Neuronal stem cell (in vitro differentiated cells): ENCODE measurements around the gene BRAT1.
A peak's percentile ranks its signal among the peaks of the same experiment; 100 is the strongest.

Experiments
- DNase-seq: peaks from one replicate; pipeline ENCODE4 v3.0.0-alpha.2; 2013; ENCODE audit warnings: low spot score
- H2AFZ ChIP-seq: one replicate; pipeline ENCODE4 v1.6.1; 2013; ENCODE audit warnings: mild to moderate bottlenecking, low read length, inconsistent platforms
- H2AK5ac ChIP-seq: 2 replicates; pipeline ENCODE4 v1.6.1; 2013; ENCODE audit warnings: low read depth, mild to moderate bottlenecking, inconsistent platforms, low read length, moderate library complexity, mixed read lengths
- H2BK120ac ChIP-seq: 2 replicates; pipeline ENCODE4 v1.6.1; 2013; ENCODE audit warnings: low read depth, mild to moderate bottlenecking, inconsistent platforms, low read length, moderate library complexity, mixed read lengths
- H2BK12ac ChIP-seq: one replicate; pipeline ENCODE4 v1.6.1; 2013; ENCODE audit warnings: low read length, inconsistent platforms
- H2BK15ac ChIP-seq: 2 replicates; pipeline ENCODE4 v1.6.1; 2013; ENCODE audit warnings: mild to moderate bottlenecking, low read length, inconsistent platforms, mixed read lengths
- H2BK5ac ChIP-seq: one replicate; pipeline ENCODE4 v1.6.1; 2013; ENCODE audit warnings: inconsistent platforms, mild to moderate bottlenecking, low read length, moderate library complexity
- H3K14ac ChIP-seq: one replicate; pipeline ENCODE4 v1.6.1; 2013; ENCODE audit warnings: low read length, inconsistent platforms
- H3K18ac ChIP-seq: 2 replicates; pipeline ENCODE4 v1.6.1; 2013; ENCODE audit warnings: low read length, inconsistent platforms
- H3K23ac ChIP-seq: 2 replicates; pipeline ENCODE4 v1.6.1; 2013; ENCODE audit warnings: low read depth, mild to moderate bottlenecking, mixed read lengths, low read length, inconsistent platforms; ENCODE audit not compliant: poor library complexity
- H3K27ac ChIP-seq: replicated peaks from 3 replicates; pipeline ENCODE4 v1.5.1; 2013; ENCODE audit warnings: low read length, inconsistent platforms
- H3K27me3 ChIP-seq, 3 experiments: 2 replicates each; pipeline ENCODE4 v1.6.1; 2013; ENCODE audit warnings: low read length in 3 of 3, mild to moderate bottlenecking in 2 of 3, inconsistent platforms in 1 of 3, low read depth in 1 of 3, mixed read lengths in 1 of 3, moderate library complexity in 1 of 3; ENCODE audit not compliant: control insufficient read depth in 3 of 3, insufficient read depth in 3 of 3
- H3K36me3 ChIP-seq, 2 donors: replicated peaks in 1 of 2; 2 replicates each; pipeline ENCODE4 v1.6.1; 2013; ENCODE audit warnings: low read length in 2 of 2; ENCODE audit not compliant: control insufficient read depth in 2 of 2, insufficient read depth in 2 of 2
- H3K4ac ChIP-seq: 2 replicates; pipeline ENCODE4 v1.6.1; 2013; ENCODE audit warnings: inconsistent platforms, mild to moderate bottlenecking, low read length, moderate library complexity
- H3K4me1 ChIP-seq, 2 donors: 1 replicate in 1 of 2; 2 replicates in 1 of 2; pipeline ENCODE4 v1.6.1; 2013; ENCODE audit warnings: low read length in 2 of 2, low read depth in 1 of 2; ENCODE audit not compliant: control insufficient read depth in 2 of 2, insufficient read depth in 1 of 2
- H3K4me2 ChIP-seq: one replicate; pipeline ENCODE4 v1.6.1; 2013; ENCODE audit warnings: mild to moderate bottlenecking, low read length, inconsistent platforms; ENCODE audit not compliant: insufficient read depth, poor library complexity, severe bottlenecking
- H3K4me3 ChIP-seq, 2 donors: 2 replicates each; pipeline ENCODE4 v1.5.1; 2013; ENCODE audit warnings: low read length in 2 of 2, mild to moderate bottlenecking in 2 of 2, inconsistent platforms in 1 of 2, moderate library complexity in 1 of 2
- H3K79me1 ChIP-seq: one replicate; pipeline ENCODE4 v1.6.1; 2013; ENCODE audit warnings: low read depth, mild to moderate bottlenecking, inconsistent platforms, low read length, moderate library complexity
- H3K9ac ChIP-seq: one replicate; pipeline ENCODE4 v1.6.1; 2013; ENCODE audit warnings: mild to moderate bottlenecking, low read depth, low read length, inconsistent platforms; ENCODE audit not compliant: poor library complexity
- H3K9me3 ChIP-seq, 2 donors: replicated peaks in 1 of 2; 2 replicates each; pipeline versions ENCODE3 to v1.6.1; 2013; ENCODE audit warnings: low read length in 2 of 2, mild to moderate bottlenecking in 2 of 2, inconsistent platforms in 1 of 2, low read depth in 1 of 2, mixed read lengths in 1 of 2, moderate library complexity in 1 of 2; ENCODE audit not compliant: control insufficient read depth in 2 of 2, insufficient read depth in 1 of 2
- H4K8ac ChIP-seq: one replicate; pipeline ENCODE4 v1.6.1; 2013; ENCODE audit warnings: low read depth, mild to moderate bottlenecking, inconsistent platforms, low read length, moderate library complexity
- H4K91ac ChIP-seq: one replicate; pipeline ENCODE4 v1.6.1; 2013; ENCODE audit warnings: low read length, low read depth, mild to moderate bottlenecking, inconsistent platforms; ENCODE audit not compliant: poor library complexity
- WGBS, 2 donors: extraction: QIAGEN DNeasy Blood & Tissue Kit; methylation state at CpG; one replicate each; pipeline ENCODE4 v1.1.7; 2013; ENCODE audit warnings: missing lambda C conversion rate in 2 of 2, mixed read lengths in 1 of 2; ENCODE audit not compliant: insufficient read length in 2 of 2, insufficient replicate concordance in 1 of 2; ENCODE audit errors: extremely low coverage in 2 of 2; 5-methylcytosine and 5-hydroxymethylcytosine counted together

The BRAT1 gene

DNA sequence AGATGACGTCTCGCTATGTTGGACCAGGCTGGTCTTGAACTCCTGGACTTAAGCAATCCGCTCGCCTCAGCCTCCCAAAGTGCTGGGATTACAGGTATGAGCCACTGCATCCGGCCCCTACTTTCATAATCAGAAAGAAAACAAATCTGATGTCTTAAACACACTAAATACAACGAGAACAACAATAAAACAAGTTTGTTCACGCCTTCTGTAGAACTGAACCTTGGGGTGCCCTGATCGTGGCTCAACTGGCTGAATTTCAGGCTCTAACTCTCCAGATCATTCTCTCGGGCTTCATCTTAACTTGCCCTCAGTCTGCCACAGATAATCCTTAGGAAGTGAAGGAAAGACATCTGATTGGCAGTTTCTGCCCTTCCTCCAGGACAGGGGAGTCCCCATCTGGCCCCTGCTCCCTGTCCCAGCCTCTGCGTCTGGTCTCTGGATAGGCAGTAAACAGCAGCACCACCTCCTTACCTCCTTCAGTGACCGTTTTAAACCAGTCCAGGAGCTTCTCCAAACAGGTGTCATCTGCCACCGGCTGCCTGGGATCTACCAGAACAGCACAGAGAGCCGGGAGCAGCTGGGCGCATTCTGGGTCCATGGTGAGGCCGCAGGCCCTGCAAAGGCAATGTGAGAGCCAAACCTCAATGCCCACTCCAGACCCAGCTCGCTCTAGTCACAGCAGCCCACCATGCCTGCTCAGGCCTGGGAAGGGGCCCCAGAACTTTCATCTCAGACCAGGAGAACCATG lies 1.3 kb downstream of the BRAT1 start:
- Histone ChIP-seq H3K27ac (no peak overlapping the region), H2AK5ac (peak overlapping the region; percentile 86), H4K8ac (no peak overlapping the region), H3K27me3 (no peaks in the 10 kb centered on the region), H3K23ac (no peak overlapping the region), H3K4me3 (peak overlapping the region in 1 of 2 donors; percentile 84), H3K18ac (peak overlapping the region; percentile 94), H2BK5ac (peak overlapping the region; percentile 100), H3K4ac (no peak overlapping the region), H2AFZ (no peak overlapping the region), H3K79me1 (peaks cover 8% of the 10 kb centered on the region), H3K14ac (peak overlapping the region; percentile 63), H3K4me1 (peaks cover 11 to 12% of the 10 kb centered on the region in 2 donors), H3K36me3 (peaks cover 5 to 49% of the 10 kb centered on the region in 2 donors), H2BK12ac (no peak overlapping the region), H4K91ac (no peak overlapping the region), H2BK15ac (peak overlapping the region; percentile 2), H3K9me3 (no peaks in the 10 kb centered on the region), H2BK120ac (no peak overlapping the region), H3K9ac (peak overlapping the region; percentile 99), H3K4me2 (peak overlapping the region; percentile 97)
- no peak for DNase-seq
- WGBS, 2 donors: no CpG with 5 or more reads among the region's 16 CpGs

DNA sequence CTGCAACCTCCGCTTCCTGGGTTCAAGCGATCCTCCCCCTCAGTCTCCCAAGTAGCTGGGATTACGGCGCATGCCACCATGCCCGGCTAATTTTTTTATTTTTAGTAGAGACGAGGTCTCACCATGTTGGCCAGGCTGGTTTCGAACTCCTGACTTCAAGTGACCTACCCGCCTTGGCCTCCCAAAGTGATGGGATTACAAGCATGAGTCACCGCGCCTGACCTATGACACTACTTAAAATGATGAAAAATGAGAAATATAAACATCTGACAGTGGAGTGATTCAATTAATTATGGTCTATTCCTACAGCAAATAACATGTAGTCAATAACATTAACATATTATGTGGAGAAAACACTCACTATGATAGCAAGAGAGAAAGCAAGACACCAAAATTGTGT lies 2.2 kb downstream of the BRAT1 start:
- H3K36me3 ChIP-seq: peaks cover 7 to 58% of the 10 kb centered on the region in 2 donors
- no peak overlapping the region for H2BK12ac ChIP-seq
- H3K4me3 ChIP-seq: no peak overlapping the region
- H3K9me3 ChIP-seq: no peaks in the 10 kb centered on the region
- H2AK5ac ChIP-seq: no peak overlapping the region
- no peak overlapping the region for H3K9ac ChIP-seq
- no peak overlapping the region for H2BK15ac ChIP-seq
- H2AFZ ChIP-seq: no peak overlapping the region
- peaks cover 8% of the 10 kb centered on the region for H3K79me1 ChIP-seq
- no peak overlapping the region for H3K23ac ChIP-seq
- DNase-seq: no peak
- WGBS, 2 donors: no CpG with 5 or more reads among the region's 10 CpGs
- no peak overlapping the region for H3K4ac ChIP-seq
- no peak overlapping the region for H2BK5ac ChIP-seq
- H3K27ac ChIP-seq: no peak overlapping the region
- H3K18ac ChIP-seq: no peak overlapping the region
- H3K27me3 ChIP-seq: no peaks in the 10 kb centered on the region
- no peak overlapping the region for H3K4me2 ChIP-seq
- H3K14ac ChIP-seq: no peak overlapping the region
- H3K4me1 ChIP-seq: peaks cover 9 to 10% of the 10 kb centered on the region in 2 donors
- H2BK120ac ChIP-seq: no peak overlapping the region
- no peak overlapping the region for H4K91ac ChIP-seq
- H4K8ac ChIP-seq: no peak overlapping the region

DNA sequence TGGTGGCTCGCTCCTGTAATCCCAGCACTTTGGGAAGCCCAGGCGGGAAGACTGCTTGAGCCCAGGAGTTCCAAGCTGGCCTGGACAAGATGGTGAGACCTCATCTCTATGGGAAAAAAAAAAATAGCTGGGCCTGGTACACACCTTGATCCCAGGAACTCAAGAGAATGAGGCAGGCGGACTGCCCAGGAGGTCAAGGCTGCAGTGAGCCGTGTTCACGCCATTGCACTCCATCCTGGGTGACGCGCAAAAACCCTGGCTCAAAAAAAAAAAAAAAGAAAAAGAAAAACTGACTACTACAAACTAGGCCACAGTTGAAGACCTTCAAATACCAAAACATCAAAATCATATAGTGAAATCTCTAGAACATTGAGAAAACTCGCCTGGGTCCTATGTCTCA lies 3.9 kb downstream of the BRAT1 start:
- no CpG with 5 or more reads among the region's 8 CpGs for WGBS, 2 donors
- Histone ChIP-seq H3K9ac (no peak overlapping the region), H3K27ac (no peak overlapping the region), H2BK120ac (no peak overlapping the region), H3K4ac (no peak overlapping the region), H3K18ac (no peak overlapping the region), H4K8ac (no peak overlapping the region), H3K79me1 (peaks cover 9% of the 10 kb centered on the region), H3K4me1 (peaks cover 9 to 10% of the 10 kb centered on the region in 2 donors), H3K36me3 (peaks cover 15 to 73% of the 10 kb centered on the region in 2 donors), H3K4me2 (no peak overlapping the region), H4K91ac (no peak overlapping the region), H3K4me3 (no peak overlapping the region), H2BK15ac (no peak overlapping the region), H3K14ac (no peak overlapping the region), H3K23ac (no peak overlapping the region), H3K9me3 (no peaks in the 10 kb centered on the region), H2BK12ac (no peak overlapping the region), H3K27me3 (no peaks in the 10 kb centered on the region), H2AFZ (no peak overlapping the region), H2AK5ac (no peak overlapping the region), H2BK5ac (no peak overlapping the region)
- DNase-seq: no peak

DNA sequence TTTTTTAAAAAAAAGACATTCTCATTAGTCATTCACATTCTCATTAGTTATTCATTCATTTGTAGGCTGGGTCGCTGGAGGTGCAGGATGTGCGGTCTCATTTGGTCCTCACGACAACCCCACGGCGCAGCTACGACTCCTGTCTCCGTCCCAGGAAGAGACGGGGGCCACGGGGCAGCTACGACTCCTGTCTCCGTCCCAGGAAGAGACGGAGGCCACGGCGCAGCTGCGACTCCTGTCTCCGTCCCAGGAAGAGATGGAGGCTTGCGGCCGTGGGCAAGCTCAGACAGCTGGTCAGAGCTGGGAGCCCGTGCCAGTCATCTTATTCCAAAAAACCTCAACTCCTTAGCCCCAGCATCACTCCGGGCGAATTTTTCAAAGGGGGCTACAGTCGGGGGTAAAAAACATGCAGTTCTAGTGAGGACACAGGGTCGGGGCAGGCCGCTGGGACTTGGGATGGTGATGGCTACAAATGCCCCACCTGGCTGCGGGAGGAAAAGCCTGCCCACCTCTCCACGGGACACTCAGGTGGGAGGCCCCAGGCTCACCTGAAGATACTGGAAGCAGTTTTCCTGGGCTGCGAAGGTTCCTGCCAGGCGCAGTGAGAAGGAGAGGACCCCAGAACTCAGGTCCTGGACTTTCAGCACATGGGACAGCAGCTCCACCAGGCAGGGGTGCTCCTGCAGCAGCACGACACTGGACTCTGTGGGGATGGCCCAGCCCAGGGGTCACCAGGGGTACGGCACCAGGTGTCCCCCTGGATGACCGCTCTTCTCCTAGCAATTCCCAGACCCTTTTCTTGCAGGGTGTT lies 8.3 kb downstream of the BRAT1 start:
- Histone ChIP-seq H3K79me1 (peaks cover 4% of the 10 kb centered on the region), H4K91ac (no peak overlapping the region), H2BK5ac (no peak overlapping the region), H3K36me3 (peaks cover 33 to 93% of the 10 kb centered on the region in 2 donors), H2BK120ac (no peak overlapping the region), H3K4ac (no peak overlapping the region), H3K4me1 (no peaks in the 10 kb centered on the region), H3K4me3 (no peak overlapping the region), H4K8ac (no peak overlapping the region), H2AFZ (no peak overlapping the region), H3K14ac (peak overlapping the region; percentile 21), H3K27me3 (no peaks in the 10 kb centered on the region), H2BK12ac (no peak overlapping the region), H3K18ac (no peak overlapping the region), H3K4me2 (no peak overlapping the region), H3K9me3 (no peaks in the 10 kb centered on the region), H3K23ac (no peak overlapping the region), H2BK15ac (no peak overlapping the region), H2AK5ac (no peak overlapping the region), H3K27ac (no peak overlapping the region), H3K9ac (peak overlapping the region; percentile 37)
- no peak for DNase-seq
- no CpG with 5 or more reads among the region's 31 CpGs for WGBS, 2 donors
